HL-60 (cell line): ENCODE measurements around the gene LENEP.

Experiments used
- CTCF ChIP-seq: IDR thresholded peaks from one replicate; pipeline ENCODE4 v1.5.1; 2011; ENCODE audit warnings: low read length, control low read depth, inconsistent platforms; ENCODE audit not compliant: insufficient read depth
- GABPA ChIP-seq: IDR thresholded peaks from 2 replicates; pipeline ENCODE4 v1.6.1; 2012; ENCODE audit warnings: low read depth

GRCh38 chr1:155034318-155035208, 41.2 kb downstream of the LENEP start:
- no peak for TF ChIP-seq CTCF
- TF ChIP-seq GABPA: no peak
